SK-N-SH (cell line): Measurements from ENCODE around the gene WBP1L. TPM values are rescaled to one million over a fixed set of nuclear protein-coding genes. Genes with fewer than 3 reads are reported as not detected.

Source experiments
- CTCF ChIA-PET: fragments of 300-600, 350-600 bp; formaldehyde crosslinking; extraction: SDS; loops from one replicate; lab custom pipeline; 2021; lab: Yijun Ruan, JAX
- POLR2A ChIA-PET: fragments of 350-600 bp; sonication (Branson Sonifier 250); formaldehyde crosslinking; extraction: SDS; loops from one replicate; lab custom pipeline; 2020; ENCODE audit warnings: antibody characterized with exemption, inconsistent platforms; lab: Yijun Ruan, JAX
- DNase-seq: peaks from one replicate; pipeline ENCODE4 v3.0.0; 2012
- H2AFZ ChIP-seq: fragments of 200-600 bp; sonication (generic); 2 replicates; pipeline ENCODE4 v1.8.1; 2016; ENCODE audit warnings: antibody characterized with exemption, mild to moderate bottlenecking, low read depth
- H3F3A ChIP-seq: fragments of 200-600 bp; sonication (generic); replicated peaks from 2 replicates; pipeline ENCODE3; 2016; ENCODE audit warnings: antibody characterized with exemption, mild to moderate bottlenecking; ENCODE audit not compliant: insufficient read depth
- H3K27ac ChIP-seq, 2 experiments: fragments of 200-500 bp in 1 of 2; fragments of 200-600 bp in 1 of 2; sonication (Bioruptor generic) in 1 of 2; sonication (generic), shearing (Covaris generic) in 1 of 2; 2 replicates each; pipeline versions ENCODE4 v1.5.1 to v1.6.1; 2014 to 2016; ENCODE audit warnings: low read depth in 2 of 2, inconsistent platforms in 1 of 2, low read length in 1 of 2, mild to moderate bottlenecking in 1 of 2, mixed read lengths in 1 of 2
- H3K27me3 ChIP-seq: fragments of 200-600 bp; sonication (generic), shearing (Covaris generic); 2 replicates; pipeline ENCODE4 v1.6.1; 2016; ENCODE audit warnings: mixed run types; ENCODE audit not compliant: insufficient read depth
- H3K36me3 ChIP-seq, 2 experiments: fragments of 200-500 bp in 1 of 2; fragments of 200-600 bp in 1 of 2; sonication (Bioruptor generic) in 1 of 2; sonication (generic) in 1 of 2; replicated peaks in 1 of 2; 2 replicates each; pipeline versions ENCODE3 to v1.5.1; 2014 to 2016; ENCODE audit warnings: low read length in 1 of 2, mild to moderate bottlenecking in 1 of 2; ENCODE audit not compliant: insufficient read depth in 2 of 2, control insufficient read depth in 1 of 2
- H3K4me1 ChIP-seq, 2 experiments: fragments of 200-500 bp in 1 of 2; fragments of 200-600 bp in 1 of 2; sonication (Bioruptor generic) in 1 of 2; sonication (generic), shearing (Covaris generic) in 1 of 2; 2 replicates each; pipeline versions ENCODE4 v1.5.1 to v1.6.1; 2014 to 2016; ENCODE audit warnings: low read depth in 1 of 2, low read length in 1 of 2, mixed run types in 1 of 2; ENCODE audit not compliant: insufficient read depth in 2 of 2, control insufficient read depth in 1 of 2
- H3K4me2 ChIP-seq: fragments of 200-600 bp; sonication (generic), shearing (Covaris generic); 2 replicates; pipeline ENCODE4 v1.6.1; 2017; ENCODE audit warnings: mixed run types
- H3K4me3 ChIP-seq, 2 experiments: fragments of 200-500 bp in 1 of 2; fragments of 200-600 bp in 1 of 2; sonication (Bioruptor generic) in 1 of 2; sonication (generic), shearing (Covaris generic) in 1 of 2; 2 replicates each; pipeline versions ENCODE4 v1.5.1 to v1.8.1; 2014 to 2016; ENCODE audit warnings: low read depth in 2 of 2, inconsistent platforms in 1 of 2, low read length in 1 of 2, mild to moderate bottlenecking in 1 of 2, mixed read lengths in 1 of 2, moderate library complexity in 1 of 2
- H3K79me2 ChIP-seq: fragments of 200-600 bp; sonication (generic); 2 replicates; pipeline ENCODE4 v1.8.1; 2017; ENCODE audit warnings: mild to moderate bottlenecking; ENCODE audit not compliant: insufficient read depth
- H3K9ac ChIP-seq: fragments of 200-600 bp; sonication (generic); 2 replicates; pipeline ENCODE4 v1.6.1; 2017; ENCODE audit warnings: mixed run types
- H3K9me2 ChIP-seq: fragments of 200-600 bp; sonication (generic); 2 replicates; pipeline ENCODE4 v1.6.1; 2017; ENCODE audit warnings: mixed run types
- H3K9me3 ChIP-seq: fragments of 200-600 bp; sonication (generic); 2 replicates; pipeline ENCODE4 v1.6.1; 2017; ENCODE audit warnings: mixed run types, mild to moderate bottlenecking, moderate library complexity
- H4K20me1 ChIP-seq: fragments of 200-600 bp; sonication (generic); 2 replicates; pipeline ENCODE4 v1.6.1; 2017; ENCODE audit warnings: mild to moderate bottlenecking, mixed run types; ENCODE audit not compliant: insufficient read depth
- CTCF ChIP-seq: fragments of 200-600 bp; sonication (generic); IDR thresholded peaks from 2 replicates; pipeline ENCODE4 v1.6.1; 2017; ENCODE audit warnings: antibody characterized with exemption, mild to moderate bottlenecking, moderate library complexity
- EP300 ChIP-seq, 2 experiments: IDR thresholded peaks; 2 replicates each; pipeline versions ENCODE4 v1.4.0 to v1.6.1; 2012; ENCODE audit warnings: borderline replicate concordance in 1 of 2, low read depth in 1 of 2, low read length in 1 of 2
- EZH2phosphoT487 ChIP-seq: fragments of 200-600 bp; sonication (generic); IDR thresholded peaks from 2 replicates; pipeline ENCODE4 v1.6.1; 2017; ENCODE audit warnings: low read depth, mixed run types, mild to moderate bottlenecking, antibody characterized with exemption, moderate library complexity, borderline replicate concordance
- FOSL2 ChIP-seq: IDR thresholded peaks from 2 replicates; pipeline ENCODE4 v1.4.0; 2012; ENCODE audit warnings: low read depth, mild to moderate bottlenecking, moderate library complexity, borderline replicate concordance
- GABPA ChIP-seq: IDR thresholded peaks from 2 replicates; pipeline ENCODE4 v1.4.0; 2012; ENCODE audit warnings: low read depth, mild to moderate bottlenecking
- GATA2 ChIP-seq: sonication (generic); formaldehyde crosslinking; IDR thresholded peaks from 2 replicates; pipeline ENCODE4 v1.5.0; 2020; ENCODE audit warnings: mild to moderate bottlenecking, missing genetic modification reagents
- IRF3 ChIP-seq: fragments of 150-350 bp; IDR thresholded peaks from 2 replicates; pipeline ENCODE4 v1.6.1; 2016; ENCODE audit warnings: mild to moderate bottlenecking, low read depth, low read length
- JUND ChIP-seq: IDR thresholded peaks from 2 replicates; pipeline ENCODE4 v1.4.0; 2012
- MAX ChIP-seq: IDR thresholded peaks from 2 replicates; pipeline ENCODE4 v1.4.0; 2012; ENCODE audit warnings: low read depth
- MEF2A ChIP-seq: IDR thresholded peaks from 2 replicates; pipeline ENCODE4 v1.4.0; 2012; ENCODE audit warnings: low read depth, borderline replicate concordance
- MXI1 ChIP-seq: IDR thresholded peaks from 2 replicates; pipeline ENCODE4 v1.6.1; 2012; ENCODE audit warnings: mild to moderate bottlenecking, low read depth, low read length, improper control_type of control experiment
- NRF1 ChIP-seq: IDR thresholded peaks from 2 replicates; pipeline ENCODE4 v1.6.1; 2012; ENCODE audit warnings: low read depth, mild to moderate bottlenecking, low read length
- RAD21 ChIP-seq: IDR thresholded peaks from 2 replicates; pipeline ENCODE4 v1.6.1; 2012; ENCODE audit warnings: mild to moderate bottlenecking, low read length
- RCOR1 ChIP-seq: fragments of 150-350 bp; IDR thresholded peaks from 2 replicates; pipeline ENCODE4 v1.6.1; 2017; ENCODE audit warnings: antibody characterized with exemption, low read length
- RXRA ChIP-seq: IDR thresholded peaks from 2 replicates; pipeline ENCODE4 v1.4.0; 2012; ENCODE audit warnings: low read depth, mild to moderate bottlenecking, borderline replicate concordance
- SMC3 ChIP-seq: IDR thresholded peaks from 2 replicates; pipeline ENCODE4 v1.6.1; 2012; ENCODE audit warnings: low read depth, low read length, improper control_type of control experiment
- TAF1 ChIP-seq: IDR thresholded peaks from 2 replicates; pipeline ENCODE4 v1.6.1; 2012; ENCODE audit warnings: low read depth, mild to moderate bottlenecking, low read length, moderate library complexity, borderline replicate concordance
- TCF12 ChIP-seq: IDR thresholded peaks from 2 replicates; pipeline ENCODE4 v1.4.0; 2012
- USF1 ChIP-seq: IDR thresholded peaks from 2 replicates; pipeline ENCODE4 v1.4.0; 2012; ENCODE audit warnings: low read depth, borderline replicate concordance
- USF2 ChIP-seq: fragments of 150-350 bp; IDR thresholded peaks from 2 replicates; pipeline ENCODE4 v1.6.1; 2017; ENCODE audit warnings: antibody characterized with exemption, low read length, low read depth, borderline replicate concordance
- YY1 ChIP-seq: IDR thresholded peaks from 2 replicates; pipeline ENCODE4 v1.4.0; 2012; ENCODE audit warnings: low read depth, mild to moderate bottlenecking
- WGBS: methylation state at CpG from one replicate; pipeline ENCODE4 v1.1.6; 2017; ENCODE audit warnings: low lambda C conversion rate; 5-methylcytosine and 5-hydroxymethylcytosine counted together
- polyA plus RNA-seq, 3 experiments: library from polyadenylated mRNA; depleted of rRNA; stranded (reverse); fragments of >200 nt; gene quantifications; 2 replicates each; pipeline ENCODE4 v1.2.3, GENCODE V29; 2012

The WBP1L gene
- polyA plus RNA-seq, 1 of the 3 experiments (the other 2 are of a cell fraction), result 22.8 TPM

- TF ChIP-seq FOSL2 (no peak), EP300 (IDR thresholded peaks at IDR 0.05; ENCODE audit: borderline replicate concordance in 1 of 2, low read depth in 1 of 2, low read length in 1 of 2) (peak in 1 of 2 experiments; percentile 22; a peak in 1 of 4 replicates), YY1 (0 out of 2 replicates have a peak, but pooled peaks have one; percentile 45), GABPA (no peak), IRF3 (no peak), USF2 (0 out of 2 replicates have a peak, but pooled peaks have one; percentile 46), EZH2phosphoT487 (no peak), SMC3 (no peak), MEF2A (no peak), TAF1 (peak; percentile 58; the same call in 1 of the 2 replicates)
- TF ChIP-seq, all 33 proteins: peak for 16
These were observed 29.7 kb upstream of the WBP1L start, which contains the start of gene ARL3 (continued) for GRCh38 chr10:102713814-102714620.

- 2% methylated on average over 34 of the region's 46 CpGs for WGBS
- POLR2A ChIA-PET, result interaction anchor here (2.0 to 2.2 kb wide), 3 partner anchors 44 to 73 kb away, joined by 8 to 13 read pairs (median 11); partner anchors contain the start of gene TRIM8
- 0 out of 2 replicates have a peak, but pooled peaks have one; percentile 5 for TF ChIP-seq RCOR1
- TF ChIP-seq FOSL2, result no peak
- TF ChIP-seq YY1, result no peak
- no peak for TF ChIP-seq CTCF
- no peak for TF ChIP-seq RXRA
- no peak for TF ChIP-seq TCF12
- no peak for TF ChIP-seq NRF1
- no peak for TF ChIP-seq MEF2A
- TF ChIP-seq SMC3, result no peak
- peak; percentile 97 for TF ChIP-seq MXI1
- 0 out of 2 replicates have a peak, but pooled peaks have one; percentile 42 for TF ChIP-seq TAF1
- TF ChIP-seq GATA2 (CRISPR knock-in tag), result no peak
- no peak for TF ChIP-seq RAD21
- peak; percentile 93 for TF ChIP-seq MAX
- TF ChIP-seq JUND, result no peak
- no peak; the same call in 1 of the 2 replicates for TF ChIP-seq USF1
These were observed 28.9 kb upstream of the WBP1L start, which contains the start of gene SFXN2 for GRCh38 chr10:102714621-102715455. TSS of gene SFXN2 (plus strand) at chr10:102714636. CDS start at chr10:102726637, 12,001 bp downstream.

More at GRCh38 chr10:102714621-102715455, 28.9 kb upstream of the WBP1L start, which contains the start of gene SFXN2:
- Histone ChIP-seq H3K36me3 (peaks cover 0 to 3% of the 10 kb centered on the region in 2 experiments), H3K9ac (peak within 1 kb of the TSS; percentile 88), H3K4me3 (peak within 1 kb of the TSS; percentile 87 to 91), H3K27ac (peak within 1 kb of the TSS; percentile 80 to 86), H3K4me2 (peak within 1 kb of the TSS; percentile 99), H3K4me1 (peaks cover 18 to 20% of the 10 kb centered on the region in 2 experiments; a peak in 3 of 4 replicates), H3K79me2 (peaks cover 47% of the 10 kb centered on the region), H3K9me3 (no peaks in the 10 kb centered on the region), H2AFZ (peak within 1 kb of the TSS; percentile 99), H3F3A (peaks cover 17% of the 10 kb centered on the region), H3K9me2 (no peaks in the 10 kb centered on the region), H4K20me1 (peaks cover 5% of the 10 kb centered on the region), H3K27me3 (no peaks in the 10 kb centered on the region)
- CTCF ChIA-PET, result interaction anchor here (1.0 to 11.2 kb wide), 4 partner anchors 41 to 99 kb away, joined by 3 to 123 read pairs (median 8); partner anchors contain the start of gene TRIM8
- DNase-seq, result no peak
